Ureter (tissue), 1 donor: Measurements from ENCODE around the gene PRRG3. TPM values are rescaled to one million over a fixed set of nuclear protein-coding genes. Genes with fewer than 3 reads are reported as not detected.

Experiments
- DNase-seq: peaks from one replicate; pipeline ENCODE4 v3.0.0-alpha.2; 2020; ENCODE audit warnings: low spot score
- total RNA-seq: library from RNA; stranded (reverse); gene quantifications from one replicate; pipeline ENCODE4 v1.2.4, GENCODE V29; 2023
- donor health status: DM: yes; HTN: yes; CAD: no.

PRRG3 gene
- total RNA-seq, 1 donor from 2014 or later: 0.91 TPM

DNA sequence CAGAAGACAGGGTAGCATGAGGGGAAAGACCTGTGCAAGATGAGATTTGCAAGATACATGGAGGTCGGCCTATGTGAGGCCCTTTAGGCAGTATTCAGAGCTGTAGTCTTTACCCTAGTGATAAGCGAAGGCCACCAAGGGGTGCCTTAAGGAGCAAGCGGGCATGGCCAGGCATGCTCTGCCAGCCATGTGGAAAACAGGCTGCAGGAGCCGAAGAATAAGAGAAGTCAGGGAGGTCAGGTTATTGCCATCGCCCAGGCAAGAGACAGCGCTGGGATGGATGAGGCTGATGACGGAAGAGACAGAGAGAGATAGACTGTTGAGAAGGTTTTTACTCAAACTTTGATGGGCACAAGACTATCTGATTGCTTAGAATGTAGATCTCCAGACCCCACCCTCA is 13.6 kb downstream of the PRRG3 start:
- DNase-seq: no peak

DNA sequence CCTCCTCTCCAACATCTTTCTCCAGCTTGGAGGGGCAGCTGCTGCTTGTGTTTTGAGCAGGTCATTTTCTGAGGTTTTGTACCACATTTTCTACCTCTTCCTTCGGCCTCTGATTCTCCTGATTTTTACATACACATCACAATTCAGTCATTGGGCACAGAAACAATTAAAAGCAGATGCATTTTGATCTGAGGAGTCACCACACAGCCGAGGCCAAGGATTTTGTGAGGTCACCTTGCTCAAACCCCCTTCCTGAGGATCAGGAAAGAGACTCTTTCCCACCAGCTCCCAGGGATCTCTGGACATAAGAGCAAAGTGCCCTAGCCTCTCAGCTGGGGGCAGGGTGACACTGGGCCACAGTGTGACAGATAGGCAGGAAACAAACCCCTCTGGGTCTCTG is 15.2 kb downstream of the PRRG3 start:
- no peak for DNase-seq

DNA sequence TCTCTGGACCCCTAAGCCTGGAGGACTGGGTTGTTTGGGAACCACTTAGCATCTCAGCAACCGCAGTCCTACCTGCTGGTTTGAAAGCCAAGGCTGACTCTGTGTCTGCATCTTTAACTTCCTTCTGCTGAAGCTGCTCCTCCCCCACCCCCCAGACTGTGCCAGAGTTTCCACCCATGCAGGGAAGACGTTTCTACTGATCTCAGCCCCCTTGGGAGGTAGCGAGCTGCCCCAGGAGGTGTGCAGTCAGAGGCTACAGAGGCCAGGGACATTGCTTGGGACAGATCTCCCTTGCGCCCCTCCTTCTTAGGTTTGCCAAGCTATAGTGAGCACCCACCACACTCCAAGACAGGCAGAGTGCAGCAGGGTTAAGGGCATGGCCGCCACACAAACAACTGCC is 15.9 kb downstream of the PRRG3 start:
- DNase-seq: no peak

DNA sequence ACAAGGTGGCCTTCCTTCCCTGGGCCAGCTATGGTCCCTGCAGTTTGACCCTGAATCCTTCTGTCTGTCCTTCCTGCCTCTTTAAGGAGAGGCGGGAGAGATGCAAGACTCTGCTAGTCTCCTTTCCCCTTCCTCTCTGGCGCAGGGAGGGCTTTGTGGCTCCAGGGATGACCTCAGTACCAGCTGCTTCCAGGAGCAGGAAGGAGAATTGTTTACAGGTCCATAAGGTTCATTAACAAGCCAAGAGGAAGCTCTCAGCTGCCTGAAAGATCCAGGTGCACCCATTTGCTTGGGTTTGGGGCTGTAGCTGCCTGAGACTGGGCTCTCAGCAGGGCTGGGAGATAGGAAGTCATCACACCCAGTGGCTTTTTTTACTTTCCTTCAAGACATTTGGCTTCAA is 16.5 kb downstream of the PRRG3 start:
- DNase-seq: no peak

DNA sequence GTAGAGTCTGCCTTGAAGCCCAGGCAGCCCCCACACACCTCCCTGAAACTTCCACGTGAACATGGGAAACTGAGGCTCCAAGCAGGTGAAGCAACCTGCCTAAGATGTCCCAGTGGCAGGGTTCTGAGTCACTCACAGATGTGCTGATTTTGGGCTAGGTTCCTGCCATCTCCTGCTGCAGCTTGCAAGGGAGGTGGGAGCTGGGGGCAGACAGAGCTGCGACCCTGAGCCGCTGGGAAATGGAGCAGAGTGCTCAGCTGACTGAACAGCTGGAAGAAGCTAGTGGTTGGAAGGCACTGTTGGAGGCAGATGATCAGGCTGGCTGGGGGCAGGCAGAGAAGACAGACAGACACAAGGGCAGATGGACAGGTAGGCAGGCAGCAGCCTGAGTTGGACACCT is 17.0 kb downstream of the PRRG3 start:
- no peak for DNase-seq

DNA sequence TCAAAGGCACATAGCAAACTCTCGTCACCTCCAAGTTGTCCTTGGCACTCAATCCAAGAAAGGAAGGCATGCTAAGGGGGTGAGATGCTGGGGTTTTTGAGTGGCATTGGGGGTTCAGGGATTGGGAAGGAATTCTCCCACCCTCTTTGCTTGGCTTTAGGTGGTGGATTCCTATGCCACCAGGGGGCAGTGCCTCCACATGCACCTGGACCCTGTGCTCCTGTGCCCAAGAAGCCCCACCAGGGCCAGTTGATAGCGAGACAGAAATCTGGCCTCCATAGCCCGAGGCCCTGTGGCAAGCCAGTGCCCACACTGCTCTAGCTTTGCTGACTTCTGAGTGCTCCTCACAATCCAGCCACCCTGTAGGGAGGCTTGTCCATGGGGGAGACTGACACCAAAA is 18.6 kb downstream of the PRRG3 start:
- no peak for DNase-seq

DNA sequence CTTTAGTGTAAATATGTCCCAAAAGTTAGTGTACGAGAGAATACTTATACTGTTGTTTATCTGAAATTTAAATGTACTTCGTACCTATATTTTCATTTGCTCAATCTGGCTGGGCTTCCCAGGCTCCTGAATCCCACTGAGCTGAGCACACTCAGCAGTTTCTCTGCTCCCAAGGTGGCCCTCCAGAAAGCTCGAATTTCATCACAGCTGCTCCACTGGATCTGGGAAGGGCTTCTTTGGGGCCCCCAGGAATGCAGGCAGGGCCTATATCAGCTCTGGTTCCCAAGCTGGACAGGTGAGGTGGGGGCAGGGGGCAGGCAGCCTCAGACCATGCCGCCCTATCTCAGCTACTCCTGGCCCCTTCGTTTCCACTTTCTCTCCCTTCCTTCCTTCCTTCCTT is 19.1 kb downstream of the PRRG3 start:
- DNase-seq: no peak

DNA sequence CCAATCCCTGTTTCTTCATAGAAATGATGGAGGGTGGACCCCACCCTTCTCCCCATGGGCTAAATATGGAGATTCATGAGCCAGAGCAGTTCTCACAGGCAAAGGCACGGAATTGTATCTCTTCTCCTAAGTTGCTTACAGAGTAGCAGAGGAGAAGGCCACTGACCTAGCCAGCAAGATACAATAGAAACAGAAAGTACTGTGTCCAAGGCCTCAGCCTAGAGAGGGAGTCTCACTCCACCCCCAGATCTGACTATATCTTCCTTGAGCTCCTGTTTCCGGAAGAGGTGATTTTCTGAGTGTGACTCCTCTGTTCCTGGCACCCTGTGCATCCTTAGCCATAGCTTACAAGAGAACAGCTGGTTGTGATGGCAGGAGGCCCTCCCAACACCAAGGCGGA is 20.5 kb downstream of the PRRG3 start, which contains the start of gene FATE1:
Gene FATE1 (plus strand): TSS at position 284 of the 400 bp plus-strand sequence. CDS start 85 bp downstream, at position 369.
- no peak for DNase-seq

DNA sequence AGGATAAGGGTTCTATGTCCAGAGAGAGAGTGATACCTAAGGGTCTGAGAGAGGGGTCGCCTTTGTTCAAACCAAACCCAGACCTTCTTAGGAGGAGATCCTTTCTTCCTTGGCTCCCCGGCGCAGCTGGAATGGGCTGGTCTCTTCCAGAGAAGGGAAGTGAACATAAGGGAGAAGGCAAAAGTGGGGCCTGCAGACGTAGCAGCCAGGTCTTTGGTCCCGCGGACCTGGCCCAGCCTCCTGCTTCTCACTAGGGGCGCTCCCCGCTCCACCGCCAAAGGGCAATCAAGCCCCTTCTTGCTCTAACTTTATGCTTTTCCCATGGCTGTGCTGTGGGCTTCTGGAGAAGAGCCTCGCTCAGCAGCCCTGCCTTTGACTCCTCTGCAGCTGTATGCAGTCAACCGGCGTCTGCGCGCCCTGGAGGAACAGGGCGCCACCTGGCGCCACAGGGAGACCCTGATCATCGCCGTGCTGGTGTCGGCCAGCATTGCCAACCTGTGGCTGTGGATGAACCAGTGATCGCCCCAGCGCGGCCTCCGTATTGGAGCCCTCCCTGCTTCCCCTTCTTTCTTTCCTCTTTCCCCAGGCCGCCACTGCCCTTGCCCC is 27.1 kb downstream of the PRRG3 start:
- DNase-seq: no peak

DNA sequence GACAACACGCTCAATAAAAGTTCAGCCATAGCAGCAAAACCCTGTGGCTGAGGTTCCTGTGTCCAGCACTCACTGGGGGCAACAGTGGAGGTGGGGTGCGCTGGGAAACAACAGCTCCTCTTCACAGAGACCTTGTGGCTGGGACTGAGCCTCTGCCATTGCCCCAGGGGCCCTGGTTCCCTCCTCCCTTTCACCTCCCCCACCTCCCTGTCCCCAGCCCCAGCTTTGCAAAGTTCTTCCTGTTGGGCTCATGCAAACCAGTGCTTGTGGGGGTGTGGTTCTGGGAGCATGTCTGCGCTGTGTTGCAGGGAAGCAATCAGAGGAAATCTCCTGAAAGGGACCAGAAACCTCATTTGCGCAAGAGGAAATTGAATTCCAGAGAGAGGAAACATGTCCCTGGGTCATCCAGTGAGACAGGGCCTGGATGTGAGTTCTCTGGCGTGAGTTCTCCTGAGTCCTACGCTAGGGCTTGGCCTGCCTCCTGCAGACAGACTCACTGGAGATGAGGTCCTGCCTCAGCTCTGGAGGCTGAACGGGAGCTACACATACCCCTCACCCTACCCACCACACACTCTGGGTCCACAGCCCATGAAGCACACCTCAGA is 28.0 kb downstream of the PRRG3 start:
- DNase-seq: no peak

DNA sequence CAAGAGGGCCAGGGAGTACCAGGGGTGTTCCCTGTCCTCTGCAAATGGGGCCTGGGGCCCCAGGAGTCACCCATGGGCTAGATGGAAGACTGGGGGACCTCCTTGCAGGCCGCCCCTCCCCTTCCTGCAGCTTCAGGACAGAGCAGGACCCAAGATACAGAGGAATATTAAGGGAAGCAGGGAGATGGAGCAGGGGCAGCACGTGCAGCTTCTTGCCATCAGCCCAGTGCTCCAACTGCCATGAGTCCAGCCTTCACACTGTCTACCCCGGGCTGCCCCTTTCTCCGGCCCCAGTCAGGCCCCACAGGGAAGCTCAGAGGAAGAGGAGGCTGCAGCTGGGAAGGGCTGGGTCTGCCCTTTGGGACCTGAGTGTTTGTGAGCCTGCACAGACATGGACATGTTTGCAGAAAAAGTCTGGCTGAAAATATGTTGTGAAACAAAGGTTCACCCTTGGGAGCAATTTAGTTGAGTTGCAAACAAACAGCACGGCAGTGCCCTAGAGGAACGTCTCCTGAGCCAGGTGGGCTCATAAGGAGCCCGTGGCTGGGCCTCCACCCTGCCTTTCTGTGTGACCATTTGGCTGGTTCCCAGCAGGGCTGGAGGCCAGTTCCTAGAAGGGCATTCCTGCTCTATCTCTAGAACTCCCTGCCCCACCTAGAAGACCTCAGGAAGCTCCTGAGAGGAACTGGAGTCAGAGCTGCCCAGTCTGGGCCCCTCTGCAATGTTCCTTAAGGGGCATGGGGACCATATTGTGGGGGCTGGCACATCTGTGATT is 29.5 kb downstream of the PRRG3 start:
- DNase-seq: no peak

DNA sequence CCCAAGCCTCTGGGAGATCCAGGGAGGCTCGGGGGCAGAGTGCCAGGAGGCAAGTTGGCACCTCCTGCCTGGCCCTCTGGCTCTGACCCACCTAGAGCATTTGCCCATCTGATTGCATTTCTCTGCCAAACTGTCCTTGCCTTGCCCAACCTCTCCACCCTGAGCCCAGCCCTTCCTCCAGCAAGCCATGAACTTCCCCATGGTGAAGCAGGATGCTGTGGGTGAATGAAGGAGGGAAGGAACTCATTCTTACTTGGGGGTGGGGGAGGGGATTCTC is 30.0 kb downstream of the PRRG3 start:
- no peak for DNase-seq

DNA sequence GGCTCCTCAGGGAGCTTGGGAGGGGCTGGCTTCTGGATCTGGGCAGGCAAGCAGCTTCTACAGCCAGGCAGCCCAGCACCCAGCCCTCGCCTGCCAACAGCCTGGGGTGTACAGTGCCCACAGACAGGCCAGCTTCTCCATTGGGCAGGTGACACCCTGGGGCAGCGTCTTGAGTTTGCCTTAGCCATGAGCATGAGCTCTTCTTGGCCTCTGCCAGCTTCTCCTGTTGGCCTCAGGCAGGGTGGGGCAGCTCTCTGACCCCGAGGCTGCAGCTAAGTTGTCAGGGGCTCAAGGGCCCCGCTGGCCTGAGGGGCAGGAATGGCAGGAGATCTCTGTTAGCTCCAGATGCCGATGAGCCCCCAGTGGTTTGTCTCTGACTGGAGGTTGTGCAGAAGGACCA is 31.5 kb downstream of the PRRG3 start:
- no peak for DNase-seq

DNA sequence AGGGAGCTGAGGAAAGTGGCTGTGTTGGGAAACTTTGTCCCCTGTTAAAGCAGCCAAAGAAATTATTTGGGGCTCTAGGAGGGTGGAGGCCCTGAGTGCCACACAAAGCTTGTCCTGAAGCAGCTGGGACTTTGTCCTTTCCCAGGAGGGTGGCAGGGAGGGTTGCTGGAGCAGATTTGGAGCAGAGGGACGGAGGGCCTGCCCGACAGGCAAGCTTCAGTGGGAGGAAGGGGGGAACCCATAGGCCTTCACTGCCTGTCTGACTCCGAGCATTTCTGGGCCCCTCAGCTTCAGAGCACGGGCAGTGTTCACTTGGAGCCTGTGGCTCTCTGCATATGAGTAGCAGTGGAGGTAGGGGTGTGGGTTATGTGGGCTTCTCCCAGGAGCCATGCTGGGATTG is 32.1 kb downstream of the PRRG3 start:
- DNase-seq: no peak

DNA sequence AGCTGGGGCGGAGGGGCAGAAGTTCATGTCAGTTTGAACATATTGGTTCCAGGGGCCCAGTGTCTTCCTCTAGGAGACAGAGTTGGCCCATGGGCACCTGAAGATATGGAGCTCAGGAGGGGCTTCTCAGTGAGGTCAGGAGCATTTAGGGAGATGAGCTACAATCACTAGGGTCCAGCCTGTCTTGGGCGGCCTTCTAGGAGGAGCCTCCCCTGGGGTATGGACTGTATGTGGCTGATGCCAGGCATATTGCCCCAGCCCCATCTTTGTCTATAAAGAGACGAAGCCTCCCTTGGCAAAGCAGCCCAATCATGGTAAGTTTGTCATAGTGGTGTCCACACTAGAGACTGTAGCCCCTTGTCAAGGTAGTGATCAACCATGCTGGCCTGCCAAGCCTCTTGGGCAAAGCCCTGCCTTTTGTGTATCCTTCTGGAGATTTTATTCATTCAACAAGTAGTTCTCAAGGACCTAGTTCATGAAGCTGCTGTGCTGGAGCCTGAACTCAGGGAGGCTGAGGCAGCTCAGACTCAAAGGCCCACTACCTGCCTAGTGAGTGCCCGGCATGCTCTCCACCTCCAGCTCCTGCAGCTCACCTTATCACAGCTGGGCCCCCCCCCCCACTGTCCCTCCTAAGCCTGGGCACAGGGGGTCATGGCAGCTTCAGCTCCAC is 33.9 kb downstream of the PRRG3 start:
- no peak for DNase-seq

DNA sequence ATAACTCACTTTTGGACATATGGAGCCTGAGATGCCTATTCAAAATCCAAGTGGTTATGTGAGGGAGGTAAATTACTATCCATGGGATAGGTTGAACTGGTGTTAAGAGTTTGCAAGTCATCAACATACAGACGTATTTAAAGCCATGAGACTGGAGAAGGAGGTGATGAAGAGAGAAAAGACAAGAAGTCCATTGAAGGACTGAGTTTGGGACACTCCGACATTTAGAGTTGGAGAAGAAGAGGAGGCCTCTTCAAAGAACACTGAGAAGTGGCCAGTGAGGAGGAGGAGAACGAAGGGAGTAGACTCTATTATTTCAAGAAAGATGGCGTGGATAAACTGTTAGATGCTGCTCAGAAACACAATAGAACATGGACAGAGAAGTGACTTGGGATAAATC is 39.2 kb downstream of the PRRG3 start, which contains the start of gene CNGA2:
Gene CNGA2 (plus strand): TSS at position 301 of the 400 bp plus-strand sequence. CDS start 3,738 bp downstream, outside the sequence.
- DNase-seq: no peak

DNA sequence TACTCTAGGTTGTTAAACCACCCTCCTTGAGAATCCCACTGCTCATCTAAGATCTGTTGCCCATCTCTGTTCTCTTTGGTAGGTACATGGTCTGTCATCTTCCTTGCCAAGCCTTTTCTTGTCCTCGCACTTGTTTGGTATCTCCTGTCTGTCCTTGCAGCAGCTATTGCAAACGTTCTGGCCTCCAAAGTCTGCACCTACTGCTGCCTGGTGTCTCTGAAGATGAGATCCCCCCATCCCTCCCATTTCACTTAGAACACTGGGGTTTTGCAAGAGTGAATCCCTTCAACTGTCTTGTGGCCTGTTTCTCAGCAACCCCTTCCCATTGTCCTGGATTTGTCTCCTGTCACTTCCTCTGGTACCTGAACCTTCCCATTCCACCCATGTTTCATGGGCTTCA is 40.0 kb downstream of the PRRG3 start:
- DNase-seq: no peak

DNA sequence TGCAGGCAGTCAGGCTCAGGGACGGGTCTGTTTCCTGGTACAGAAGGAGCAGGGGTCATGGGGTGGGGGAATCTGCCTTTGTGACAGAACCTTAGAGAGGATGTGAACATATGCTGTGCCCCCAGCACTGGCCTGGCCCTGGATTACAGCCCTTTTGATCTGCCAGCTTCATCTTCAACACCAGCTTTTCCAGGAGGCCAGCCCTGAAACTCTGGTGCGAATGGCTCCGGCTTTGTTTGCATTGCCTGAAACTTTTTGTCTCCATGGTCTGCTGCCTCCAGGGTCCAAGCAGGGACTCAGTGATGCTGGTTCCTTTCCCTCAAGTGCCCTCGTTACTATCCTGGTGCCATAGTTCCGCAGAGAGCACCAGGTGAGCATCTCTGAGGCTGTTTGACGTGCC is 41.4 kb downstream of the PRRG3 start:
- no peak for DNase-seq

DNA sequence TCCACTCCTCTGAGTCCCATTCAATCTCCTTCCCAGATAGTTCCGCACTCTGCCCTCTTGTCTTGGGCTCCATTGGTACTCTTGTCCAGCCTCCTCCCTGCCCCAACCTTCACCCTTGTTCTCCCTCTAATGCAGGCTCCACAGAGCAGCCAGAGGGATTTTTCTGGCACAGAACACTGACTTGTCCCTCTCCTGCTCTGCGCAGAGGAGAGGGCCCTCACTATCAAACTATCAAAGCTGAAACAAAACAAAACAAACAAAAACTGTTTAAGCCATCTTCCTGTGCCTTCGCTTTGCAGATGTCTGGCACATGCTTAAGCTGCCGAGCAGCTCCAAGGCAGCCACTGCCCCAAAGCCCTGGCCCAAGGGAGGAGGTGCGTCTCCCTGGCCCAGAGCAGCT is 42.2 kb downstream of the PRRG3 start:
- no peak for DNase-seq

DNA sequence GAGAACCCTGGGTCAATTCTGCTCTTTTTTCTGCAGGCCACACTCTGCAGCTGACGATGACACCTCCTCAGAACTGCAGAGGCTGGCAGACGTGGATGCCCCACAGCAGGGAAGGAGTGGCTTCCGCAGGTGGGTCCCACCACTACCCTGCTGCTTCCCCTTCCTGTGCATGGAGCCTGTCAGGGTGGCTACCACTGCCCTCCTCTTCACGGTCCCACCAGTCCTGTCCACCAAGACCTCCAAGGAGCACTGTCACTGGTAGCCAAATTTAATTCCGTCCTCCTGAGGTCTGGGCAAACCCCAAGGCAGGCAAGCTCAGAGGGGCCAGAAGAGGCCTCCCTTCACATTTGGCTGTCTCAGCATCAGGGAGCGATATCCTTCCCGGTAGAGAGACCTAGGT is 43.5 kb downstream of the PRRG3 start:
- no peak for DNase-seq

DNA sequence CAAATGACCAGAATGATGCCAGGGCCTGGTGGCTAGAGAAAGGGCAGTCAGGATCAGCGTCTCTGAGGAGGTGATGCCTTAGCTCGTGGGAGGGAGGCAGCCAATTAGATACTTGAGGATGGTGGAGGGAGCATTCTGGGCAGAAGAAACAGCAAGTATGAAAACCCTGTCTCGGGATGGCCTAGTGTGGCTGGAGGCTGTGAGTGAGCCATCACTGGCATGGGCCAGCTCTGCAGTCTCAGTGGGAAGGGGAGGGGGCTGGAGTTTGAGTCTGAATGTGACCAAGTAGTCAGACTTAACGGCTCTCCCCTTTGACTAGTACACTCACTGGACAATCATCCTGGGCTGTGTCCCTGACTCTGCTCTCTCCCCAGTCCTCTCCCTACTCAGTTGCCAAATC is 46.3 kb downstream of the PRRG3 start:
- no peak for DNase-seq

DNA sequence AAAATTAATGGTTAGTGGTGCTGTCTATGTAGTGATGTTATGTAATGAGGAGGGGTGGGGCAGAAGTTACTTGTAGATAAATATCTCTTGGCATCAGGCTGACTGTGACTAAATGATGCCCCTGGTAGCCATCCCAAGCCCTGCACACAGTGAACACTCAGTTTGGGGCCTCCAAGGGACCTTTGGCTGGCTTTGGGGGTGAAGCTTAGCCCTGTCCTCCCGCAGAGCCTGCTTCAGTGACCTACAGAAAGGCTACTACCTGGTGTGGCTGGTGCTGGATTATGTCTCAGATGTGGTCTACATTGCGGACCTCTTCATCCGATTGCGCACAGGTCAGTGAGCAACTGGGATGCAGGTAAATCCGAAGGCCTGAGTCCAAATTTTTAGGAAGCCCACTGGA is 47.1 kb downstream of the PRRG3 start:
- DNase-seq: no peak
